Activated CD4-positive, CD25-positive, alpha-beta regulatory T cell (primary cell): ENCODE results near the gene C16orf90.
"Not testable (repeated sequence)": the region's sequence is repeated elsewhere in the genome, so short reads cannot be mapped to it uniquely, and the experiment has no call there.

ENCODE experiments used
- DNase-seq, 4 experiments: peaks; one replicate each; lab custom pipeline; 2025; lab: John Stamatoyannopoulos, UW

The C16orf90 gene

GRCh38 chr16:3484318-3485096 is 10.8 kb downstream of the C16orf90 start:
- no peak for DNase-seq

- DNase-seq, result no peak
These were observed 12.5 kb downstream of the C16orf90 start for GRCh38 chr16:3482659-3483241.

- DNase-seq, result no peak
These were observed 13.3 kb downstream of the C16orf90 start for GRCh38 chr16:3481696-3482658.

GRCh38 chr16:3480901-3481695 is 14.2 kb downstream of the C16orf90 start:
- no peak for DNase-seq

- no peak for DNase-seq
These were observed 15.6 kb downstream of the C16orf90 start for GRCh38 chr16:3479654-3480216.

- no peak for DNase-seq
These were observed 16.9 kb downstream of the C16orf90 start for GRCh38 chr16:3478242-3478925.

- DNase-seq, result no peak
These were observed 18.9 kb downstream of the C16orf90 start for GRCh38 chr16:3476409-3476808.

- DNase-seq, result no peak
These were observed 19.5 kb downstream of the C16orf90 start for GRCh38 chr16:3475604-3476375.

- DNase-seq, result not testable (repeated sequence)
These were observed 20.4 kb downstream of the C16orf90 start for GRCh38 chr16:3474870-3475269.

- DNase-seq, result no peak
These were observed 21.0 kb downstream of the C16orf90 start for GRCh38 chr16:3474136-3474779.

- not testable (repeated sequence) for DNase-seq
These were observed 21.7 kb downstream of the C16orf90 start for GRCh38 chr16:3473596-3473943.

- no peak for DNase-seq
These were observed 22.3 kb downstream of the C16orf90 start for GRCh38 chr16:3472878-3473595.

- DNase-seq, result no peak
These were observed 23.6 kb downstream of the C16orf90 start for GRCh38 chr16:3471518-3472176.

- no peak for DNase-seq
These were observed 24.6 kb downstream of the C16orf90 start for GRCh38 chr16:3470723-3471122.

- no peak for DNase-seq
These were observed 25.6 kb downstream of the C16orf90 start for GRCh38 chr16:3469736-3470135.

GRCh38 chr16:3468501-3468900 is 26.8 kb downstream of the C16orf90 start:
- DNase-seq, result no peak

GRCh38 chr16:3467921-3468320 is 27.4 kb downstream of the C16orf90 start:
- DNase-seq, result no peak

- no peak for DNase-seq
These were observed 28.1 kb downstream of the C16orf90 start for GRCh38 chr16:3467182-3467581.
